OCI-LY7 (cell line): Measurements from ENCODE around the gene LRBA.

Experiments used
- EZH2phosphoT487 ChIP-seq: fragments of 200-600 bp; sonication (generic); IDR thresholded peaks from 2 replicates; pipeline ENCODE4 v1.6.1; 2018; ENCODE audit warnings: low read depth, borderline replicate concordance, mild to moderate bottlenecking, mixed run types, antibody characterized with exemption, low read length, moderate library complexity, mixed read lengths
- TF ChIP-seq, protein P1 (sequence below): fragments of 200-600 bp; sonication (generic); conservative IDR thresholded peaks from 2 replicates; pipeline ENCODE4 v1.5.1; 2014; ENCODE audit warnings: mild to moderate bottlenecking, antibody characterized with exemption, low read length, moderate library complexity, mixed read lengths

DNA sequence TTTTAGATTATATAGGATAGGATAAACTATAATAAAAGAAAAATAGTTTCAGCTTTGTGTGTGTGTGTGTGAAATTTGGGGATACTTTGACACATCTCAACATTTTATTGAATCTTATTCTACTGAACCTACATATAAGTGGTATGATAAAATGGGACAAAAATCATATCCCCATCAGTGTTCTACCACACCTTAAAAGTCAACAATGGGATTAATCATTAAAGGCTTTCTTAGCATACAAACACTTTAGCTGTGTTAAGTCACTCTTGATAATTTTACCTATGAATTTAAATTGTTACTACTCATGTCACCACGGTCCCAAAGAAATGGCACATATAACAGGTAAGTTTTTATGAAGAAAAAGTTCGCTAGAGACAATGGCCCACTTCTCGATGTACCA is 37.7 kb upstream of the LRBA start:
- TF ChIP-seq, protein P1, sequence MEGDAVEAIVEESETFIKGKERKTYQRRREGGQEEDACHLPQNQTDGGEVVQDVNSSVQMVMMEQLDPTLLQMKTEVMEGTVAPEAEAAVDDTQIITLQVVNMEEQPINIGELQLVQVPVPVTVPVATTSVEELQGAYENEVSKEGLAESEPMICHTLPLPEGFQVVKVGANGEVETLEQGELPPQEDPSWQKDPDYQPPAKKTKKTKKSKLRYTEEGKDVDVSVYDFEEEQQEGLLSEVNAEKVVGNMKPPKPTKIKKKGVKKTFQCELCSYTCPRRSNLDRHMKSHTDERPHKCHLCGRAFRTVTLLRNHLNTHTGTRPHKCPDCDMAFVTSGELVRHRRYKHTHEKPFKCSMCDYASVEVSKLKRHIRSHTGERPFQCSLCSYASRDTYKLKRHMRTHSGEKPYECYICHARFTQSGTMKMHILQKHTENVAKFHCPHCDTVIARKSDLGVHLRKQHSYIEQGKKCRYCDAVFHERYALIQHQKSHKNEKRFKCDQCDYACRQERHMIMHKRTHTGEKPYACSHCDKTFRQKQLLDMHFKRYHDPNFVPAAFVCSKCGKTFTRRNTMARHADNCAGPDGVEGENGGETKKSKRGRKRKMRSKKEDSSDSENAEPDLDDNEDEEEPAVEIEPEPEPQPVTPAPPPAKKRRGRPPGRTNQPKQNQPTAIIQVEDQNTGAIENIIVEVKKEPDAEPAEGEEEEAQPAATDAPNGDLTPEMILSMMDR, result no peak
- TF ChIP-seq EZH2phosphoT487, result no peak
